Measurements from ENCODE around the gene TLE4.

GRCh38 chr9:79698967-79699366 lies 127.2 kb downstream of the TLE4 start:
- TF ChIP-seq CTCF (IDR thresholded peaks at IDR 0.05) (no peak), POLR2A (IDR thresholded peaks at IDR 0.05) (no peak)
